GM18505 (cell line): ENCODE data around the gene TMEM106A.
"Not testable (repeated sequence)": the region's sequence is repeated elsewhere in the genome, so short reads cannot be mapped to it uniquely, and the experiment has no call there.

ENCODE experiments used
- ATAC-seq: cut with Tn5 transposase; IDR thresholded peaks from one replicate; pipeline ENCODE4 v1.9.1; 2021; ENCODE audit not compliant: unreplicated experiment
- POLR2A ChIP-seq: IDR thresholded peaks from 4 replicates; pipeline ENCODE4 v1.6.1; 2011; ENCODE audit warnings: borderline replicate concordance; ENCODE audit not compliant: insufficient read depth, insufficient read length; ENCODE audit errors: extremely low read depth

The TMEM106A gene

DNA sequence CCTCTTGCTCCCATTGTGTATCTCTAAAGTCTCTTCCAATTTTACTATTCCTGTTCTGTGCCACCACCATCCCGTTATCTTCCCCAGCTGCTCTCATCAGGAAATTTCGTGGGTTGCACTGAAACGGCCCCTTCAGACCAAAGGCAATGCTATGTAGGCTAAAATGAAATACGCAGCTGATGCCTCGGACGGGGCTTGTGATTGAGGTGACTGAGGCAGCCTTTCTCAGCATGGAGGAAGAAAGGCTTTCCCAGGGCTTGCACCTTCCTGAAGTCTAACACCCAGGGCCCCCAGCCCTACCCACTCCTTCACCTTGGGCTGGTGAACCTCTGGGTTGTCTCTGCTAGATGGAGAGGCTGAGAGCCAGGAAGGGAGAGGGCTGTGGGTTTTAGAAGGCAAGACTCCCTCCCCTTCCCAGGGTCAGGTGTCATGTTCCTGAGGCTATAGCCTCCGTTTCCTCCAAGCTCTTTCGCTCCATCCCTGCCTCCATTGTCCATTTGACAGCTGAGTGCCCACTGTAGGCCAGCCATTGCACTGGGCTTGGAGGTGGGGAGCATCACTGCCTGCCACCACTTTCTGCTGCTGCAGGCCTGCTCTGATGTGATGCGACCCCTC is 8.9 kb downstream of the TMEM106A start:
- no peak for TF ChIP-seq POLR2A
- ATAC-seq: no peak

DNA sequence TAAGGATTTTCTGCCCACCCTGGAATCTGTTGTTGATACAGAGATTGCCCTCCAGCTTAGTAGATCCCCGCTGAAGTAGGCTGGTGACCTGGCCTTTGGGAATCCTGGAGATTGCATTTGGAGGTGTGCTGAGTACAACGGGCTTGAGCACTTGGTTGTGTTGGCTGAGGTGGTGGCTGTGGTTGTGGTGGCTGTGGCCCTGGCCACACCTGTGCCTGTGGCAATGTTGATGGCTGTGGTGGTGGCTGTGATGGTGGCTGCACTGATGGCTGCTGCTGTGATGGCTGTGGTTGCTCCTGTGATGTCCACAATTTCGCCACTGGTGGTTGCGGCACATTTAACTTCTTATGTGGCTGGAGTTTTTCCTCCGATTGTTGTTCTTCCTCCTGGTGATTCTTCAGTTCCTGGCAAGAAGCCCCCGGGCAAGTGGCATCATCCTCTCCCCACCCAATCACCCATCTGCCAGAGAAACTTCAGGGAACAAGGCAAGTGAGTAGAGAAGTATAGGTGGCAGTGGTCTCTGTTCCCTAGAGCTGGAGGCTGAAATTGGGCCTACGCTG is 12.6 kb downstream of the TMEM106A start:
- no peak for TF ChIP-seq POLR2A
- no peak for ATAC-seq

DNA sequence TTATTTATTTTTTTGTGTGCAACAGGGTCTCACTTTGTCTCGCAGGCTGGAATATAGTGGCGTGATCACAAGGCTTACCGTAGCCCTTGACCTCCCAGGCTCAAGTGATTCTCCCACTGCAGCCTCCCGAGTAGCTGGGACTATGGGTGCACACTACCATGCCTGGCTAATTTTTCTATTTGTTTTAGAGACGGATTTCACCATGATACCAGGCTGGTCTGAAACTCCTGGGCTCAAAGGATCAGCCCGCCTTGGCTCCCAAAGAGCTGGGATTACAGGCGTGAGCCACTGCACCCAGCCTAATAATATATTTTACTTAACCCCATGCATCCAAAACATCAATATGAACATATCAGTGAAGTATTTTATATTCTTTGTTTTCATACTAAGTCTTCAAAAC is 14.7 kb downstream of the TMEM106A start:
- no peak for ATAC-seq
- TF ChIP-seq POLR2A: no peak

DNA sequence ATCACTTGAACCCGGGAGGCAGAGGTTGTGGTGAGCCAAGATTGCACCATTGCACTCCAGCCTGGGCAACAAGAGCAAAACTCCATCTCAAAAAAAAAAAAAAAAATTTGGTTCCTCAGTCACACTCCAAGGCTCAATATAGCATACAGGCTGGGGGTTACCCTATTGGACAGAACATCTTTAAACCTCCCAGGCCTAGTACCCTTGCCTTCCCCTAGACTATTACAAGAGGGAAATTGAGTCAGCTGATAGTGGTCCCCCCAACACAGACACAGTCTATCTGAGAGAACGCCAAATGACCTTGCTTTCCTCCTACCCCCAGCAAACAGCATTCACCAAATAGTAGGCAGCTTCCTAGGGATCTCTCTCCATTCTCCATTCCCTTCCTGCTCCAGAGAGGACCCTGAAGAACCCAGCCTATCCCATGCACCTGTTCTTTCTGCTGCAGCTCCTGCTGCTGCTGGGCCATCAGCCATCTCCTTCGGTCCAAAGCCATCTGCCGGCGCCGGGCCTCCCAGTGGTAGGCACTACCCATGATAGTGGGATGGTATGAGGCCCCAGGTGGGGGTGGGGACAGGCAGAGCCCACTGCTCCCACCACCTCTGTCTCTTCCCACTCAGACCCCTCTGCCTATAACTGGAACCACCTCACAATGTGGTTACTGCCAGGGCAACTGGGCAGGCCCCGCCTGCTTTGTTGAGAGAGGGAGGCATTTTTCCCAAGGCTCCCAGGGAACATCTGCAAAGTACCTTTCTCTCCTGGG is 16.5 kb downstream of the TMEM106A start, which contains the start of gene CCDC200:
TSS of gene CCDC200 (minus strand) at position 604 of the 763 bp plus-strand sequence. CDS start at position 535, 69 bp downstream.
- not testable (repeated sequence) for ATAC-seq

DNA sequence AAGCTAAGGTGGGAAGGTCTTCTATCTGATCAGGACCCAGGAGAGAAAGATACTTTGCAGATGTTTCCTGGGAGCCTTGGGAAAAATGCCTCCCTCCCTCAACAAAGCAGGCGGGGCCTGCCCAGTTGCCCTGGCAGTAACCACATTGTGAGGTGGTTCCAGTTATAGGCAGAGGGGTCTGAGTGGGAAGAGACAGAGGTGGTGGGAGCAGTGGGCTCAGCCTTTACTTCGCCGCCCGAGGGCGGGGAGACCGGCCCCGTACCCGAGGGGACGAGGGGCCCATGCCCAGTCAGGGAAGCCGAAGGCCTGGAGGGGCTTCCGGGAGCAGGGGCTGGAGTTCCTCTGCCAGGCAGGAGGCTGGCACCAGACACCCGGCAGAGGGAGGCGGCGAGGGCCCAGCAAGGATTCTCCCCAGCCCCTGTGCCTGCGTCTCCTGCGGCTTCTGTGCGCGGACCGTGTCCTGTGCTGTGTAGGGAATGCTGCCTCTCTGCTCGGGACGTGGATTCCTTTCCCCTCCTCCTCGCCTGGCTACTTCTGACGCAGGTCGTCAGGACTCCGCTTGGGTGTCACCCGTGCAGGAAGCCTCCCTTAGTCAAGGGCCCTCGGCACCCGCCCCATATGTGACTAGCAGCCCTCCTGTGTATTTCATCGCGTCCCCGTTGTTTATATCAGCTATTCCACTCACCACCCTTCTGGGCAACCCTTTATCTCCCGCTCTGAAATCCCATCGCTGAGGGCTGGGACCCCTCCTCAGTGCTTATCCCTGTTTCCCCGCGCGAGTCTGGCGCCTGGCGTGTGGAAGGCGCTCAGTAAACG is 19.7 kb downstream of the TMEM106A start:
- ATAC-seq: not testable (repeated sequence)

DNA sequence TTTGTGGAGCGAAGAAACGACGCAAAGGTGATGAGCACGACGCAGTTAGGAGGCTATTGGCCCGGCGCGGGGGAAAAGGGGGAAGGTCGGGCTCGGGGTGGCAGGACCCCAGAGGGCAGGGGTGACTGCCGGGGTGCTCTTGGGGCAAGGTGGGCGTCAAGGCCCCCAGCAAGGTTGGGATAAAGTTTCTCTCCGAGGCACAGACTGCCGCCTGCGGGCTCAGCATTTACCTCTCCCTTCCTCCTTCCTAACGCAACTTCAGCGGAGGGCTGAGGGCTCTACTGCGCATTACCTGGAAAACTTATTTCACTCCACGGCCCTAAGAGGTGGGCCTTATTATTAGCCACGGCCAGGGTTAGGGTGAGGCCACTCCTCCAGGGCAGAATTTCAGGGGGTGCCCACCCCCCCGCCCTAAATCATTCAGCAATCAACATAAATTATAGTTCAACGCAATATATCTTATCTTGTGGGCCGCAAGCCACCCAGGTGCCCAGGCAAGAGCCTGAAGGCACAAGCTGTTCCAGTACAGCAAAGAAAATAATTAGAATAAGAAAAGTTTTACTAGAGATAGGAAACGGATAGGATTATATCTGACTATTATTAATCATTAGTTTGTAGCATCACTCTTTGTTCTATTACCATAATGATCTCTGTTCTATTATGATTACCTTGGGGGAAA is 20.5 kb downstream of the TMEM106A start:
- not testable (repeated sequence) for ATAC-seq

DNA sequence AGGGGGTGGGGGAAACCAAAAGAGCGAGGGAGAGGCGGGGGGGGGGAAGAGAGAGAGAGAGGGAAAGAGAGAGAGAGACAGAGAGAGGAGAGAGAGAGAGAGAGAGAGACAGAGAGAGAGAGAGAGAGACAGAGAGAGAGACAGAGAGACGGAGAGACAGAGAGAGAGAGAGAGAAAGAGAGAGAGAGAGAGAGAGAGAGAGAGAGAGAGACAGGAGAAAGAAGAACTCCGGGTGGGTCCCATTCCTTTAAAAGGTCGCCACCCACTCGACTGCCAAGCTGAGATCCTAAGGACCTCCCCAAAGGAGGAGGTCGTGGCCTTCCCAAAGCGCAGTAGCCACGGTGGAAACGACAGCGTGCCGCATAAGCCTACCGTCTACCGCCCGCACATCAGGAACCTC is 21.6 kb downstream of the TMEM106A start:
- not testable (repeated sequence) for ATAC-seq

DNA sequence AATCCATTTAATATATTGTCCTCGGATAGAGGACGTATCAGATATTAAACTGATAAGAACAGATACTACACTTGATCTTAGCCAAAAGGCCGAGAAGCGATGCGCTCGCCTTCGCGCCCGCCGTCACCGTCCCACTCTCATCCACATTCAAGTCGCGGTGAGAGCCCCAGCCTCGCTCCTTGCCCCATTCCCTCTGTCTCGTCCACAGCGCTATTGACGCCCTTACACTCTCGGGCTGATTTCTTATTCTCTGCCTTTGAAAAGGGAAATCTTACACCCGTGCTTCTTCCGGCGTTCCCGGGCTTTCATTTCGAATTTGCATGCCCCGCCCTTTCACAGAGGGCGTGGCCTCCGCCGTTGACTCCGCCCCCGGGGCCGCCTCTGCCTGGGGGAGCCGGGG is 22.2 kb downstream of the TMEM106A start, which contains the start of gene RNU2-1:
TSS of gene RNU2-1 (minus strand) at position 101 of the 400 bp plus-strand sequence.
- not testable (repeated sequence) for ATAC-seq

DNA sequence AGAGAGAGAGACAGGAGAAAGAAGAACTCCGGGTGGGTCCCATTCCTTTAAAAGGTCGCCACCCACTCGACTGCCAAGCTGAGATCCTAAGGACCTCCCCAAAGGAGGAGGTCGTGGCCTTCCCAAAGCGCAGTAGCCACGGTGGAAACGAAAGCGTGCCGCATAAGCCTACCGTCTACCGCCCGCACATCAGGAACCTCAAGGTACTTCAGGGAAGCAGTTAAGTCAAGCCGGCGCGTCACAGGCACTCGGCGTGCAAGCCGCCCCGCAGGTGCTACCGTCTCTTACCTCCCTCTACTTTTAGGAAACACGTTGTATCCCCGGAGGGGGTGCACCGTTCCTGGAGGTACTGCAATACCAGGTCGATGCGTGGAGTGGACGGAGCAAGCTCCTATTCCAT is 27.9 kb downstream of the TMEM106A start:
- ATAC-seq: not testable (repeated sequence)

DNA sequence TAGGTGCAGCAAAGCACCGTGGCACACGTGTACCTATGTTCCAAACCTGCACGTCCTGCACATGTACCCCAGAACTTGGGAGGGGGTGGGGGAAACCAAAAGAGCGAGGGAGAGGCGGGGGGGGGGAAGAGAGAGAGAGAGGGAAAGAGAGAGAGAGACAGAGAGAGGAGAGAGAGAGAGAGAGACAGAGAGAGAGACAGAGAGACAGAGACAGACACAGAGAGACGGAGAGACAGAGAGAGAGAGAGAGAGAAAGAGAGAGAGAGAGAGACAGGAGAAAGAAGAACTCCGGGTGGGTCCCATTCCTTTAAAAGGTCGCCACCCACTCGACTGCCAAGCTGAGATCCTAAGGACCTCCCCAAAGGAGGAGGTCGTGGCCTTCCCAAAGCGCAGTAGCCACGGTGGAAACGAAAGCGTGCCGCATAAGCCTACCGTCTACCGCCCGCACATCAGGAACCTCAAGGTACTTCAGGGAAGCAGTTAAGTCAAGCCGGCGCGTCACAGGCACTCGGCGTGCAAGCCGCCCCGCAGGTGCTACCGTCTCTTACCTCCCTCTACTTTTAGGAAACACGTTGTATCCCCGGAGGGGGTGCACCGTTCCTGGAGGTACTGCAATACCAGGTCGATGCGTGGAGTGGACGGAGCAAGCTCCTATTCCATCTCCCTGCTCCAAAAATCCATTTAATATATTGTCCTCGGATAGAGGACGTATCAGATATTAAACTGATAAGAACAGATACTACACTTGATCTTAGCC is 29.1 kb downstream of the TMEM106A start:
- not testable (repeated sequence) for ATAC-seq

DNA sequence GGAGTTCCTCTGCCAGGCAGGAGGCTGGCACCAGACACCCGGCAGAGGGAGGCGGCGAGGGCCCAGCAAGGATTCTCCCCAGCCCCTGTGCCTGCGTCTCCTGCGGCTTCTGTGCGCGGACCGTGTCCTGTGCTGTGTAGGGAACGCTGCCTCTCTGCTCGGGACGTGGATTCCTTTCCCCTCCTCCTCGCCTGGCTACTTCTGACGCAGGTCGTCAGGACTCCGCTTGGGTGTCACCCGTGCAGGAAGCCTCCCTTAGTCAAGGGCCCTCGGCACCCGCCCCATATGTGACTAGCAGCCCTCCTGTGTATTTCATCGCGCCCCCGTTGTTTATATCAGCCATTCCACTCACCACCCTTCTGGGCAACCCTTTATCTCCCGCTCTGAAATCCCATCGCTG is 34.8 kb downstream of the TMEM106A start:
- not testable (repeated sequence) for ATAC-seq
